NB4 (cell line): ENCODE data around the gene NTHL1.

ENCODE experiments used
- CTCF ChIP-seq: IDR thresholded peaks from one replicate; pipeline ENCODE4 v1.5.1; 2012; ENCODE audit warnings: low read depth, low read length
- POLR2A ChIP-seq: IDR thresholded peaks from 2 replicates; pipeline ENCODE4 v1.6.1; 2011; ENCODE audit warnings: mild to moderate bottlenecking; ENCODE audit not compliant: insufficient read length; ENCODE audit errors: extremely low read depth

GRCh38 chr16:2001456-2002355 is 45.9 kb downstream of the NTHL1 start:
- TF ChIP-seq CTCF = no peak
- no peak for TF ChIP-seq POLR2A
